BJ (cell line): Measurements from ENCODE around the gene KRT222. TPM values are rescaled to one million over a fixed set of nuclear protein-coding genes. Genes with fewer than 3 reads are reported as not detected.

ENCODE experiments used
- CTCF ChIA-PET: fragments of 350-600 bp; formaldehyde crosslinking; extraction: SDS; loops from one replicate; lab custom pipeline; 2021; ENCODE audit warnings: antibody characterized with exemption, inconsistent platforms; lab: Yijun Ruan, JAX
- POLR2A ChIA-PET: fragments of 300-600 bp; sonication (Branson Sonifier 250); formaldehyde crosslinking; extraction: SDS; loops from one replicate; lab custom pipeline; 2021; ENCODE audit warnings: antibody characterized with exemption; lab: Charles Lee
- DNase-seq: peaks from one replicate; pipeline ENCODE4 v3.0.0-alpha.2; 2011; ENCODE audit warnings: low read depth
- H3K27me3 ChIP-seq: 2 replicates; pipeline ENCODE4 v1.6.0; 2011; ENCODE audit warnings: low read length; ENCODE audit not compliant: control insufficient read depth, insufficient read depth
- H3K36me3 ChIP-seq: 2 replicates; pipeline ENCODE4 v1.5.1; 2011; ENCODE audit warnings: low read length; ENCODE audit not compliant: control insufficient read depth, insufficient read depth
- H3K4me3 ChIP-seq: 2 replicates; pipeline ENCODE4 v1.5.1; 2011; ENCODE audit warnings: low read depth, mild to moderate bottlenecking, control low read depth, low read length
- polyA plus RNA-seq: library from polyadenylated mRNA; depleted of rRNA; stranded (reverse); fragments of >200 nt; gene quantifications from 2 replicates; pipeline ENCODE4 v1.2.3, GENCODE V29; 2011
- TF ChIP-seq, protein P1 (sequence below): IDR thresholded peaks from 2 replicates; pipeline ENCODE4 v1.5.1; 2011; ENCODE audit warnings: low read depth, mild to moderate bottlenecking, control low read depth, inconsistent platforms, low read length, moderate library complexity; ENCODE audit not compliant: insufficient read depth

The KRT222 gene
- polyA plus RNA-seq, 1 experiment, result not detected

DNA sequence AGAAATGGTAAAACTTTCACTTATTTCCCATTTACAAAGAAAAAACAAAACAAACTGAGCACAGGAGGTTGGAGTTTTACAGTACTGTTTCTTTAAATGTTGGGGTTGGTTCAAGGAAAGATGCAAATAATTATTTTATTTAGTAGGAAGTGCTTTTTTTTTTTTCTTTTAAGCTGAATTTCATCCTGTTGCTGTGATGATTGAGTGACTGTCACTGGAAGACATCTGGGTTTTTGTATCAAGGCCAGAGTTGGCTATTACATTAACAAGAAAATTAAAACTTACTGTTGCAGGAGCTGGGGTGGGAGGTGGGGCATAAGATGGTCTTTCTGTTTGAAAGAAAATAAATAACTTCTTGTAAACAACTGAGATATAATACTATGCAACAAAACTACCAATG, 19.7 kb downstream of the KRT222 start:
- Histone ChIP-seq H3K36me3 (peaks cover 2% of the 10 kb centered on the region), H3K27me3 (no peaks in the 10 kb centered on the region), H3K4me3 (no peak overlapping the region)
- TF ChIP-seq, protein P1, sequence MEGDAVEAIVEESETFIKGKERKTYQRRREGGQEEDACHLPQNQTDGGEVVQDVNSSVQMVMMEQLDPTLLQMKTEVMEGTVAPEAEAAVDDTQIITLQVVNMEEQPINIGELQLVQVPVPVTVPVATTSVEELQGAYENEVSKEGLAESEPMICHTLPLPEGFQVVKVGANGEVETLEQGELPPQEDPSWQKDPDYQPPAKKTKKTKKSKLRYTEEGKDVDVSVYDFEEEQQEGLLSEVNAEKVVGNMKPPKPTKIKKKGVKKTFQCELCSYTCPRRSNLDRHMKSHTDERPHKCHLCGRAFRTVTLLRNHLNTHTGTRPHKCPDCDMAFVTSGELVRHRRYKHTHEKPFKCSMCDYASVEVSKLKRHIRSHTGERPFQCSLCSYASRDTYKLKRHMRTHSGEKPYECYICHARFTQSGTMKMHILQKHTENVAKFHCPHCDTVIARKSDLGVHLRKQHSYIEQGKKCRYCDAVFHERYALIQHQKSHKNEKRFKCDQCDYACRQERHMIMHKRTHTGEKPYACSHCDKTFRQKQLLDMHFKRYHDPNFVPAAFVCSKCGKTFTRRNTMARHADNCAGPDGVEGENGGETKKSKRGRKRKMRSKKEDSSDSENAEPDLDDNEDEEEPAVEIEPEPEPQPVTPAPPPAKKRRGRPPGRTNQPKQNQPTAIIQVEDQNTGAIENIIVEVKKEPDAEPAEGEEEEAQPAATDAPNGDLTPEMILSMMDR, result no peak
- no peak for DNase-seq
- POLR2A ChIA-PET, result no interaction called here
- CTCF ChIA-PET, result interaction anchor here (0.7 to 0.8 kb wide), 2 partner anchors 10 kb away, joined by 3 to 4 read pairs; no protein-coding TSS in a partner anchor

DNA sequence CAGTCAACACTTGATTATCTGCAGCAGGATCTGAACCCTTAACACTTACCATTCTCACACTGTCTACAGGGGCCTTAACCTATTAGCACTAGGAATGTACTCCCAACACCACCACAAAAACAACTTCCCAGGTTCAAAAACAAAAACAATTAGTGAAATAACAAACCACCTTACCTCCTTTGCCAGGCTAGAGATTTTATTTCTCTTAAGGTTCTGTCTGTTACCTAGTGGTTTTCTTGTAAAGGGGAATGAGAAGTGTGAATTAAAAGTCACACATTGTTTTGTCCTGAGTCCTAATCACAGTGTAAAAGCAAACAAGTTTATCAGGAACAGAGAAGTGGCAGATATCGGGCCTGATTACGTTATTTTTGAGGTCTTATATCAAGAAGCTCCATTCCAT, 27.0 kb downstream of the KRT222 start:
- POLR2A ChIA-PET, result interaction anchor here (0.7 kb wide), 1 partner anchor 910 kb away, joined by 3 read pairs; no protein-coding TSS in a partner anchor
- Histone ChIP-seq H3K27me3 (no peaks in the 10 kb centered on the region), H3K4me3 (no peak overlapping the region), H3K36me3 (peaks cover 14% of the 10 kb centered on the region)
- no peak for DNase-seq
- TF ChIP-seq, protein P1, result no peak
- CTCF ChIA-PET, result no interaction called here

DNA sequence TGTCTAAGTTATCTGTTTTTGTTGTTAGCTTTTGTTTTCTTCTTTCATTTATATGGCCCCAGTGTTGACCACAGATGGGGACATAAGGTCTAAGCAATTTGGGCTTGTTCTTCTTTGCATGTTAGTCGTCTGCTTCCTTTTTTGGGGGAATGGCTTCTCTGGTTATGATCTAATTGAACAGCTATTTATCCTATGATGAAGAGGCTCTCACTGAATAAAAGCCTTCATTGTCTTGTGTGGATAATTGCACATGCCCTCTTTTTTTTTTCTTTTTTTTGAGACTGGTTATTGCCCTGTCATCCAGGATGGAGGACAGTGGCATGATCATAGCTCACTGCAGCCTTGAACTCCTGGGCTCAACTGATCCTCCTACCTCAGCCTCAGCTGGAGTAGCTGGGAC, 31.1 kb downstream of the KRT222 start:
- CTCF ChIA-PET, result interaction anchor here (0.8 to 3.1 kb wide), 3 partner anchors 11 to 216 kb away, joined by 4 to 18 read pairs (median 5); partner anchors contain the start of gene TOP2A

DNA sequence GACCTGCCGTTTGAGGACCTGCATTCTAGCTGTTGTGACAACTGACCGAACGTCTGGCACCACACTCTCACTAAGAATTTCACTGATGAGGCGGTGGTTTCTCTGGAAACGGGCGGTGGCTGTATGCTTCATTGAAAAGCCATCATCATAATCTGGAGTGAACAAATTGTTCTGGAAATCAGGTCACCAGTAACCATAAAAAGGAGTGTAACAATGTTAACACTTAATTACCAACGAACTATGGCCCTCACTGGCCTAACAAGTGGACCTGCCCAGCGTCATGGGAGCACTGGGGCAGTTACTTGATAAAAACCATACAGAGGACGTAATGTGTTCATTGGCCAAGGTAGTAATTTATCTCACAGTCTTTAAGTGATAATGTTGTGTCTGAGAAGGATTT, 32.8 kb downstream of the KRT222 start:
- CTCF ChIA-PET, result interaction anchor here (1.0 to 1.5 kb wide), 2 partner anchors 10 to 12 kb away, joined by 4 read pairs; no protein-coding TSS in a partner anchor
- no peaks in the 10 kb centered on the region for H3K27me3 ChIP-seq

More for the DNA sequence above, 31.1 kb downstream of the KRT222 start:
- Histone ChIP-seq H3K36me3 (peaks cover 19% of the 10 kb centered on the region), H3K27me3 (no peaks in the 10 kb centered on the region), H3K4me3 (no peak overlapping the region)
- POLR2A ChIA-PET, result no interaction called here
- no peak for DNase-seq
- TF ChIP-seq, protein P1, result no peak

DNA sequence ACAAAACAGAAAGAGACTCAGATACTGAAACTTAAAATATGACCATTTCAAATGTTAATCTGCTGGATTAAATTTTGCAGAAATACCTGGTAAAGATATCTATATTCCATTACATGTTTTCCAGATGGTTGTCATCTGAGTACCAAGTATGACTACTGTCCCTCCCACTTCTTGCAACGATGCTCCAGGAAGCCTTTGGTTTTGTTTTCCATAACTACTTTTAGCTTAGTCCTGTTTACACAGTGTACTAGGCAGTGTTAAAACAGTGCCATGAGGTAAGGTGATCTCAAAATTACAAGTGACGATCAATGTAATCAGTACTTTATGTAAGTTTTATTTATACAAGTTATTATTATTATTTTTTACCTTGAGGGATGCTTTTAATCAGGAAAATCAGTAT, 35.1 kb downstream of the KRT222 start:
- CTCF ChIA-PET, result interaction anchor here (0.9 to 1.5 kb wide), 2 partner anchors 10 to 11 kb away, joined by 4 read pairs; no protein-coding TSS in a partner anchor
- DNase-seq, result no peak
- no peaks in the 10 kb centered on the region for H3K27me3 ChIP-seq
- TF ChIP-seq, protein P1, result no peak
- H3K4me3 ChIP-seq, result no peak overlapping the region
- POLR2A ChIA-PET, result no interaction called here
- peaks cover 18% of the 10 kb centered on the region for H3K36me3 ChIP-seq

More for the DNA sequence above, 32.8 kb downstream of the KRT222 start:
- Histone ChIP-seq H3K4me3 (no peak overlapping the region), H3K36me3 (peaks cover 21% of the 10 kb centered on the region)
- no peak for DNase-seq
- TF ChIP-seq, protein P1, result no peak
- POLR2A ChIA-PET, result no interaction called here
